Heart left ventricle (tissue), 16 donors: ENCODE data around the gene PRKCA. TPM values are rescaled to one million over a fixed set of nuclear protein-coding genes. Genes with fewer than 3 reads are reported as not detected.
"Not testable (repeated sequence)": the region's sequence is repeated elsewhere in the genome, so short reads cannot be mapped to it uniquely, and the experiment has no call there.

Source experiments
- ATAC-seq, 4 donors: fragments of 200-7000 bp; cut with Tn5 transposase; one replicate each; pipeline ENCODE4 v1.9.1; 2020 to 2022; ENCODE audit warnings: moderate library complexity in 4 of 4, mild to moderate bottlenecking in 3 of 4, moderate number of reproducible peaks in 1 of 4
- DNase-seq, 5 donors: peaks; one replicate each; pipeline ENCODE4 v3.0.0-alpha.2; 2020
- H3K27ac ChIP-seq, 12 donors: fragments of 200-600 bp; sonication (generic) in 4 of 12; one replicate each; pipeline versions ENCODE4 v1.5.0 to v1.8.0; 2016 to 2022; ENCODE audit warnings: mild to moderate bottlenecking in 2 of 12
- H3K27me3 ChIP-seq, 9 donors: fragments of 200-600 bp; sonication (generic) in 2 of 9; one replicate each; pipeline versions ENCODE4 v1.5.1 to v1.8.0; 2016 to 2022; ENCODE audit warnings: mild to moderate bottlenecking in 3 of 9
- H3K36me3 ChIP-seq, 9 donors: fragments of 200-600 bp; sonication (generic) in 2 of 9; one replicate each; pipeline versions ENCODE4 v1.5.0 to v1.8.0; 2018 to 2022; ENCODE audit warnings: mild to moderate bottlenecking in 2 of 9
- H3K4me1 ChIP-seq, 12 donors: fragments of 200-600 bp; sonication (generic) in 4 of 12; one replicate each; pipeline versions ENCODE4 v1.5.0 to v1.8.0; 2016 to 2022; ENCODE audit warnings: mild to moderate bottlenecking in 3 of 12
- H3K4me3 ChIP-seq, 12 donors: fragments of 200-600 bp; sonication (generic) in 4 of 12; one replicate each; pipeline versions ENCODE4 v1.5.0 to v1.8.0; 2017 to 2022; ENCODE audit warnings: mild to moderate bottlenecking in 9 of 12, moderate library complexity in 4 of 12
- H3K9me3 ChIP-seq, 12 donors: fragments of 200-600 bp; sonication (generic) in 4 of 12; one replicate each; pipeline versions ENCODE4 v1.5.0 to v1.8.0; 2016 to 2022; ENCODE audit warnings: mild to moderate bottlenecking in 1 of 12
- POLR2A ChIP-seq, 2 donors: fragments of 450-650 bp; IDR thresholded peaks; one replicate each; pipeline ENCODE4 v1.6.1; 2017; ENCODE audit warnings: antibody characterized with exemption in 2 of 2, mild to moderate bottlenecking in 2 of 2, moderate library complexity in 2 of 2
- WGBS, 4 donors: extraction: QIAGEN DNeasy Blood & Tissue Kit in 2 of 4; methylation state at CpG; one replicate each; pipeline versions ENCODE4 v1.1.5 to v1.1.7; 2013 to 2018; 5-methylcytosine and 5-hydroxymethylcytosine counted together
- intact Hi-C, 10 donors: fragments of 100-400 bp; cut with DNase I; formaldehyde crosslinking; loops; one replicate each; pipeline versions ENCODE4 v1.11.1 to v1.14.2; 2022
- polyA plus RNA-seq, 2 donors: library from polyadenylated mRNA; stranded (reverse); fragments of 200-250 nt; gene quantifications; one replicate each; pipeline ENCODE4 v1.2.3, GENCODE V29; 2013
- total RNA-seq, 9 donors: library from RNA; depleted of rRNA in 2 of 9; stranded (reverse); fragments of >200 nt in 2 of 9; fragmentation: NEBNext Ultra II Directional in 3 of 9; extraction: Animal tissue kit (Norgen Biotek cat#: 25700) in 3 of 9; gene quantifications; one replicate each; pipeline versions ENCODE4 v1.1.0 to v1.2.4, GENCODE V29; 2016 to 2023
- TF ChIP-seq, protein P1 (sequence below), 12 donors: fragments of 200-600 bp; sonication (generic) in 4 of 12; IDR thresholded peaks; one replicate each; pipeline versions ENCODE4 v1.5.0 to v1.8.0; 2018 to 2022; ENCODE audit warnings: antibody characterized with exemption in 12 of 12, mild to moderate bottlenecking in 5 of 12
- donor health status: ischemic (EF 13 %, LVEDD 7.1; RV severe dilation, severe dysfunction).
- donor health status: healthy with polysubstance abuse.
- donor health status: DM: no; HTN: yes; CAD: no.
- donor health status: DM: no; HTN: no; CAD: no.
- donor health status: ischemic (EF 25% LVEDD 6.9; RV normal size, moderate dysfunction).
- donor health status: ischemic (EF 25% LVEDD 5.7; RV mildly dilated, moderate dysfunction).
- donor health status: healthy.
- donor health status: DM: yes; HTN: yes; CAD: no.
- donor health status: ischemic (EF 35%, LVEDD 5.7; RV mildly dilated, moderate dysfunction).
- donor health status: nonischemic (EF 11% LVEDD 7.7; RV severe dilation, severe dysfunction).
- donor health status: DM: yes; HTN: yes; CAD: no.
- donor health status: PGD.
- donor health status: ischemic (EF 29% LVEDD 5.4; RV normal size, mild dysfunction).
- donor health status: nonischemic (EF 23%, LVEDD 6.1; RV moderate dilation, normal function).

PRKCA gene
- total and polyA plus RNA-seq, 11 donors: 3.4 to 26.8 (median 11.4) TPM

GRCh38 chr17:66340720-66341119 is 38.3 kb downstream of the PRKCA start:
- ATAC-seq: no peak
- Histone ChIP-seq H3K4me1 (peaks cover 0 to 41% (median 19%) of the 10 kb centered on the region in 12 donors), H3K4me3 (no peak overlapping the region), H3K36me3 (no peaks in the 10 kb centered on the region), H3K27ac (no peak overlapping the region), H3K9me3 (no peaks in the 10 kb centered on the region), H3K27me3 (no peaks in the 10 kb centered on the region)
- 62 to 76% (median 69%) methylated on average over 2 of the region's 2 CpGs for WGBS, 4 donors
- no peak for TF ChIP-seq POLR2A (IDR thresholded peaks at IDR 0.05)
- TF ChIP-seq, protein P1, sequence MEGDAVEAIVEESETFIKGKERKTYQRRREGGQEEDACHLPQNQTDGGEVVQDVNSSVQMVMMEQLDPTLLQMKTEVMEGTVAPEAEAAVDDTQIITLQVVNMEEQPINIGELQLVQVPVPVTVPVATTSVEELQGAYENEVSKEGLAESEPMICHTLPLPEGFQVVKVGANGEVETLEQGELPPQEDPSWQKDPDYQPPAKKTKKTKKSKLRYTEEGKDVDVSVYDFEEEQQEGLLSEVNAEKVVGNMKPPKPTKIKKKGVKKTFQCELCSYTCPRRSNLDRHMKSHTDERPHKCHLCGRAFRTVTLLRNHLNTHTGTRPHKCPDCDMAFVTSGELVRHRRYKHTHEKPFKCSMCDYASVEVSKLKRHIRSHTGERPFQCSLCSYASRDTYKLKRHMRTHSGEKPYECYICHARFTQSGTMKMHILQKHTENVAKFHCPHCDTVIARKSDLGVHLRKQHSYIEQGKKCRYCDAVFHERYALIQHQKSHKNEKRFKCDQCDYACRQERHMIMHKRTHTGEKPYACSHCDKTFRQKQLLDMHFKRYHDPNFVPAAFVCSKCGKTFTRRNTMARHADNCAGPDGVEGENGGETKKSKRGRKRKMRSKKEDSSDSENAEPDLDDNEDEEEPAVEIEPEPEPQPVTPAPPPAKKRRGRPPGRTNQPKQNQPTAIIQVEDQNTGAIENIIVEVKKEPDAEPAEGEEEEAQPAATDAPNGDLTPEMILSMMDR (IDR thresholded peaks at IDR 0.05): no peak
- no peak for DNase-seq
- intact Hi-C loops: no loop called here

GRCh38 chr17:66341462-66341861 is 39.0 kb downstream of the PRKCA start:
- 83 to 95% (median 93%) methylated on average over 4 of the region's 4 CpGs for WGBS, 4 donors

GRCh38 chr17:66342263-66342662 is 39.9 kb downstream of the PRKCA start:
- WGBS, 4 donors: 94 to 98% (median 97%) methylated on average over 4 of the region's 4 CpGs
- intact Hi-C loops, H3K4me3 ChIP-seq, H3K9me3 ChIP-seq, ATAC-seq, H3K27me3 ChIP-seq, DNase-seq, H3K36me3 ChIP-seq, H3K27ac ChIP-seq: not testable (repeated sequence)
- H3K4me1 ChIP-seq: peaks cover 0 to 44% (median 20%) of the 10 kb centered on the region in 12 donors

More at GRCh38 chr17:66341462-66341861, 39.0 kb downstream of the PRKCA start:
- Histone ChIP-seq H3K27ac (no peak overlapping the region), H3K36me3 (no peaks in the 10 kb centered on the region), H3K9me3 (no peaks in the 10 kb centered on the region), H3K4me3 (no peak overlapping the region), H3K4me1 (peaks cover 0 to 44% (median 20%) of the 10 kb centered on the region in 12 donors), H3K27me3 (no peaks in the 10 kb centered on the region)
- ATAC-seq (no peak), DNase-seq (no peak)
- no peak for TF ChIP-seq POLR2A (IDR thresholded peaks at IDR 0.05)
- TF ChIP-seq, protein P1 (IDR thresholded peaks at IDR 0.05): no peak
- intact Hi-C loops: no loop called here

GRCh38 chr17:66343531-66344078 is 41.2 kb downstream of the PRKCA start:
- H3K36me3 ChIP-seq: no peaks in the 10 kb centered on the region
- 93 to 99% (median 96%) methylated on average over 3 of the region's 3 CpGs for WGBS, 4 donors
- TF ChIP-seq POLR2A (IDR thresholded peaks at IDR 0.05): no peak
- TF ChIP-seq, protein P1 (IDR thresholded peaks at IDR 0.05): no peak
- no peak overlapping the region for H3K27ac ChIP-seq
- DNase-seq (no peak), ATAC-seq (no peak)
- intact Hi-C loops: no loop called here
- H3K9me3 ChIP-seq: no peaks in the 10 kb centered on the region
- no peak overlapping the region for H3K4me3 ChIP-seq
- peaks cover 0 to 44% (median 26%) of the 10 kb centered on the region in 12 donors for H3K4me1 ChIP-seq
- no peaks in the 10 kb centered on the region for H3K27me3 ChIP-seq

- no peaks in the 10 kb centered on the region for H3K9me3 ChIP-seq
- no peak for ATAC-seq
- H3K4me1 ChIP-seq: peaks cover 0 to 44% (median 26%) of the 10 kb centered on the region in 12 donors
- DNase-seq: no peak
- TF ChIP-seq, protein P1 (IDR thresholded peaks at IDR 0.05): no peak
- no peak for TF ChIP-seq POLR2A (IDR thresholded peaks at IDR 0.05)
- H3K27ac ChIP-seq: no peak overlapping the region
- intact Hi-C loops: no loop called here
- no peak overlapping the region for H3K4me3 ChIP-seq
- 87 to 98% (median 96%) methylated on average over 4 of the region's 4 CpGs for WGBS, 4 donors
- no peaks in the 10 kb centered on the region for H3K27me3 ChIP-seq
- no peaks in the 10 kb centered on the region for H3K36me3 ChIP-seq
These were observed 42.1 kb downstream of the PRKCA start for GRCh38 chr17:66344473-66344872.
